Prostate gland (tissue), 2 donors: ENCODE data around the gene LRRC75B. TPM values are rescaled to one million over a fixed set of nuclear protein-coding genes. Genes with fewer than 3 reads are reported as not detected.

Experiments
- total RNA-seq, 2 donors: library from RNA; depleted of rRNA; stranded (reverse); fragments of >200 nt; gene quantifications; one replicate each; pipeline ENCODE4 v1.1.0, GENCODE V29; 2016

Gene LRRC75B
- total RNA-seq, 2 donors from 2014 or later: 57.0 to 161 TPM

Other genes with a start within 250 kb of the LRRC75B start
- gene ADORA2A, start 165.5 kb downstream of the LRRC75B start, total RNA-seq: 1 to 10 TPM; 2.1 to 3.7 TPM
- gene UPB1, start 97.7 kb downstream of the LRRC75B start, total RNA-seq: 1 to 10 TPM in 1 of 2 donors, under 1 TPM in 1; 0.05 to 5.0 TPM
- gene GUCD1, start 37.9 kb downstream of the LRRC75B start, total RNA-seq: 100 to 1,000 TPM; 143 to 147 TPM
- gene SNRPD3, start 37.1 kb downstream of the LRRC75B start, total RNA-seq: 100 to 1,000 TPM; 152 to 169 TPM
- gene GGT1, start 10.1 kb upstream of the LRRC75B start, total RNA-seq: 100 to 1,000 TPM in 1 of 2 donors, 10 to 100 TPM in 1; 64.6 to 114 TPM
- gene PIWIL3, start 181.6 kb upstream of the LRRC75B start, total RNA-seq: under 1 TPM in 1 of 2 donors, not detected in 1; 0.40 TPM
- 1 to 10 TPM; 4.1 to 7.7 TPM for gene SGSM1, start 213.1 kb upstream of the LRRC75B start, total RNA-seq